GM18861 (cell line): ENCODE results near the gene GPC1.
"Not testable (repeated sequence)": the region's sequence is repeated elsewhere in the genome, so short reads cannot be mapped to it uniquely, and the experiment has no call there.

Experiments
- ATAC-seq: cut with Tn5 transposase; IDR thresholded peaks from one replicate; pipeline ENCODE4 v1.9.1; 2021; ENCODE audit not compliant: unreplicated experiment

Gene GPC1

GRCh38 chr2:240465765-240466578 lies 30.5 kb downstream of the GPC1 start:
- ATAC-seq: no peak

DNA sequence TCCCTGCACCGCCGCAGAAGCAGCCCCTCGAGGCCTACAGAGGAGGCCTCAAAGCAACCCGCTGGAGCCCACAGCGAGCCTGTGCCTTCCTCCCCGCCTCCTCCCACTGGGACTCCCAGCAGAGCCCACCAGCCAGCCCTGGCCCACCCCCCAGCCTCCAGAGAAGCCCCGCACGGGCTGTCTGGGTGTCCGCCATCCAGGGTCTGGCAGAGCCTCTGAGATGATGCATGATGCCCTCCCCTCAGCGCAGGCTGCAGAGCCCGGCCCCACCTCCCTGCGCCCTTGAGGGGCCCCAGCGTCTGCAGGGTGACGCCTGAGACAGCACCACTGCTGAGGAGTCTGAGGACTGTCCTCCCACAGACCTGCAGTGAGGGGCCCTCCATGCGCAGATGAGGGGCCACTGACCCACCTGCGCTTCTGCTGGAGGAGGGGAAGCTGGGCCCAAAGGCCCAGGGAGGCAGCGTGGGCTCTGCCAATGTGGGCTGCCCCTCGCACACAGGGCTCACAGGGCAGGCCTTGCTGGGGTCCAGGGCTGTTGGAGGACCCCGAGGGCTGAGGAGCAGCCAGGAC lies 31.2 kb downstream of the GPC1 start:
- no peak for ATAC-seq

DNA sequence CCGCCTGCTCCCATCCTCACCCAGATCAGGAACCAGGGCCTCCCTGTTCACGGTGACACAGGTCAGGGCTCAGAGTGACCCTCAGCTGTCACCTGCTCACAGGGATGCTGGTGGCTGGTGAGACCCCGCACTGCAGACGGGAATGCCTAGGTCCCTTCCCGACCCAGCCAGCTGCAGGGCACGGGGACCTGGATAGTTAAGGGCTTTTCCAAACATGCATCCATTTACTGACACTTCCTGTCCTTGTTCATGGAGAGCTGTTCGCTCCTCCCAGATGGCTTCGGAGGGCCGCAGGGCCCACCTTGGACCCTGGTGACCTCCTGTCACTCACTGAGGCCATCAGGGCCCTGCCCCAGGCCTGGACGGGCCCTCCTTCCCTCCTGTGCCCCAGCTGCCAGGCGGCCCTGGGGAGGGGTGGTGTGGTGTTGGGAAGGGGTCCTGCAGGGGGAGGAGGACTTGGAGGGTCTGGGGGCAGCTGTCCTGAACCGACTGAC lies 31.7 kb downstream of the GPC1 start:
- no peak for ATAC-seq

GRCh38 chr2:240467659-240468302 lies 32.3 kb downstream of the GPC1 start:
- no peak for ATAC-seq

DNA sequence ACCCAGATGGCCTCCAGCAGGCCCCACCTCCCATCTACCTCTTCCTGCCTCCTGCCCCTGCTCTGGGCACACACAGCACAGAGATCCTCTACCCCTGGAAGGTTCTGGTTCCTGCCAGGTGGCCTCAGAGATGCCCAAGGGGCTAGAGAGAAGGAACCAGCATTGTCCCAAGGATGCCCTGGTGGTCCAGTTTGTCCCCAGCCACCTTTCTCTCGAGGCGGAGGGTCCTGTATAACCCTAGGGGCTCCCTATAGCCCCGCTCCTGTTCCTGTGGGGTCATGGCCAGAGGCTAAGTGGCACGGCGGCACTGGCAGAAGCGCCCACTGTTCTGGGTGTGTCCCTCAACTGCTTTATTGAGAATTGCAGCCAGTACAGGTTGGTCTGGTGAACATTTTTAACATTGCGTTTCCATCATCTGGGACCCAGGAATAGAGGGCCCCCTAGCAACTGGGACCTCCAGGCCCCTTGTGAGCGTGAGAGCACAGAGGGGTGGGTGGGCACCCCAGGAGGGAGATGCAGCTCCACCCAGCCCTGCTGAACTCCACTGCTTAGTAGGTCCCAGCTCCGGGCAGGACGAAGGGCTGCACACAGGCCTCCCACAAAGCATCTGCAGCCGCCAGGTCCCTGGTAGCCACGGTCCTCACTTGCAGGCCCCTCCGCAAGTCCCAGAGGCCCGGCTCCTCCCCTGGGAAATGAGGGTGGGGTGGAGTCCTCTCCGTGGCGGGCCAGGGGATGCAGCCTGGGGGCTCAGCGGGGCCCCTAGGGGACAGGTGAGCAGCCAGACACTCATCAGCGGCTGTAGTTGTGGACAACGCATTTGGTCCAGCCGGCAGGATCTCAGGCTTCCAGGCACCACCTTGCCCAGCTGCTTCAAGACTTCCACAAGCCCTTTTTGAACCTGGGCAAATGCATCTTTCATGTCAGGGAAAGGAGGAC lies 33.1 kb downstream of the GPC1 start:
- no peak for ATAC-seq

DNA sequence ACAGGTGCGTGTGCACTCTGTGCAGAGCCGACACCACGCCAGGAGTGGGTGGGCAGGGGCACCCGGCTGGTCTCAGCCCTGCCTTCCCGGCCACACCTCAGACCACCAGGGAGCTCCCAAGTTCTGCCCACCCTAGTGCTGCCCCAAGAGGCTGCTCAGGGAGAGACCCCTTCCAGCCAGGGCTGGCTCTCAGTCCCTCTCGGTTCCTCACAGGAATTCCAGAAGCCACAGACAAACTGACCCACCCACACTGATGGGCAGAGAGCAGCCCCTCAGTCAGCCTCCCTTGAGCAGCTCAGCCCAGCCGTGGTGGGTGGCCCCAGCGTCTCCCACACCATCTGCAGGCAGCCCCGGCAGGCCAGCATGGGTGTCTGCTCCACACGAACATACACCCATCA lies 33.8 kb downstream of the GPC1 start:
- no peak for ATAC-seq

DNA sequence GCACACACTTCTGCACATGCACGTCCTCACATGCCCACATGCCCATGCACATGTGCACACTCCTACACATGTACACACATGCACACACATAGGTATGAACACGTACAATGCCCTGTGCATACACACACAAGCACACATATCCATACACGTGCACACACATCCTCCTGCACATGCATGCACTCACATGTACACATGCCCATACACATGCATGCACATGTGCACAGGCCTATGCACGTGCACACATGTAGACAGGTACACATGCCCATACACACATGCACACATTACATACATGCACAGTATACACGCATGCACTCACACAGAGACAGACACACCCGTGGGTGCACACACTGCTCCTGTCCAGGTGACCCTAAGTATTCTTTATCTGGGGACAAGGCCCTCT lies 34.3 kb downstream of the GPC1 start:
- no peak for ATAC-seq

DNA sequence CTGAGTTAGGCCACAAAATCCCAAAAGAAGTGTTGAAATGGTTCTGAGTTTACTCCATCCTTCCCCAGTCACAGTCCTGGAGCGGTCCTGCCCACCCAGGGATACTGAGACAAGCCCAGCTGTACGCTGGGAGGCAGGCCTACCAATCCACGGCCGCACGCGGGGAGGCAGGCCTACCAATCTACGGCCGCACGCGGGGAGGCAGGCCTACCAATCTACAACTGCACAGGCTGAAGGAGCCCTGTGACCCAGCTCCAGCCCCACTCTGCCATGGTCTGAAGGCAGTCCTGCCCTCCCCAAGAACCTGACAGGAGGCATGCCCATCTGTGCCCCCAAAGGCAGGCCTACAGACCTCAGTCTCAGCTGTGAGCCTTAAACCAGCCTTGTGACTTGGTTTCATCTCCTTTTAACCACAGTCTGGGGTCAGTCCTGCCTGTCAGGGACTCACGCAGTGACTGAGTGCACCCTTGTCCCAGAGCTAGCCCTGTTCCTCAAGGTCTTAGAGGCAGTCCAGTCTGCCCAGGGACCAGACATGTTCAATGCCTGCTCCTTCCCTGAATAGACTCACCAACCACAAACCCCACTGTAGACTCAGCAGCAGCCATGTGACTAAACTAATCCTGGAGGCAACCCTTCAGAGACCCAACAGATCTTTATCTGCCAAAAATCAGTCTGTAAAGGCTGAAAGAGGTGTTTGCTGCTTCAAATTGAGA lies 36.8 kb downstream of the GPC1 start:
- ATAC-seq: no peak

- ATAC-seq: no peak
Observed at GRCh38 chr2:240473211-240473610, 37.7 kb downstream of the GPC1 start.

GRCh38 chr2:240477916-240478315 lies 42.5 kb downstream of the GPC1 start:
- ATAC-seq: no peak

DNA sequence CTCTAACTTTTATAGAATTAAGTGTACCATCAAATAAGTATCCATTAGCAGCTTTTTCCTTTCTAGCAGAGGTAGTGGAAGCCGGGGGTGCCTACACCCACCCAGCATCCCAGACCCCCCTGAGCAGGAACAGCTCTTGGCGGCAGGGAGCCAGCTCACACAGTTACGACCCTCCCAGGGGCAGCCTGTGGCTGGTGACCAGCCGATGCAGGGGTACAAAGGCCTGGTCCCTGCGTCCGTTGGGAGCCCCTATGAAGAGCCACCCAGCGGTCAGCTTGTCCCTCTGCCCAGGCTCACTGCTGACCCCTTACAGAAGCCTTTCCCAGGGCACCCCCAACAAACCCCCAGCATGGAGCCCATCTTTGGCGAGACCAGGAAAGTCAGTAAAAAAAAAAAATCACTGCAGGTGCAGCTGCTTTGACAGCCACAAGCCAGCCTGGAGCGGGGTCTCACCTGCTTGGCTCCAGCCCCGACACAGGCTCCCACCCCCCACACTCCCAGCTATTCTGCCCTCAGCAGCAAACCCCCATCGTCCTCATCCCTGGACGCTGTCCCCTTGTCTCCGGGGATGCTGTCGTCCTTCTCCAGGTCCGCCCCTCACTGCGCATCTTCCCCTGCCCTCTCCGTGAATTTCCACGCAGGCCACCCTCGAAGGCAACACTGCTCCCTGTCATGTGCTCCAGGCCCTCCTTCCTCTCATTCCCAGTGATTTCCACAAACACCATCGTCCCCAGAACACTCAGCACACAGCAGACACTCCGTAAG lies 43.1 kb downstream of the GPC1 start:
- no peak for ATAC-seq

GRCh38 chr2:240479111-240479501 lies 43.6 kb downstream of the GPC1 start:
- ATAC-seq: no peak

GRCh38 chr2:240480834-240481623 lies 45.6 kb downstream of the GPC1 start:
- no peak for ATAC-seq

- no peak for ATAC-seq
Observed at GRCh38 chr2:240481720-240482119, 46.3 kb downstream of the GPC1 start.

DNA sequence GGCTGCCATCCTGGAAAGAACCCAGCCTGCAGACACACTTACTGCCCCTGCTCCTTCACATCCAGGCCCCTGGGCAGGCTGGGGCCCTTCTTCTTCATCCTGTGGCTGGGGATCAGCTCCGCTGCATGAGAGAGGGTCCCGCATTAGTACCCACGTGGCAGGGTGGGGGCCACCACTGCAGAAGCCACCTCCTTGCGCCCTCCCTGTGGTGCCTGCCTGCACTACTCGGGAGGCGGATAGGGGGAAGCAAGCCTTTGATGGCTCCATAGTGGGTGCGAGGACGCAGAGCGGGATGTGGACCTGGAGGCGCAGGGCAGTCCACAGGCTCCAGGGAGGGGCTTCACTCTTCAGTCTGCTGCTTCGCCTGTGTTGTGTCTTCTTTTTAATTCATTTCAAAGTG lies 46.7 kb downstream of the GPC1 start:
- ATAC-seq: no peak

DNA sequence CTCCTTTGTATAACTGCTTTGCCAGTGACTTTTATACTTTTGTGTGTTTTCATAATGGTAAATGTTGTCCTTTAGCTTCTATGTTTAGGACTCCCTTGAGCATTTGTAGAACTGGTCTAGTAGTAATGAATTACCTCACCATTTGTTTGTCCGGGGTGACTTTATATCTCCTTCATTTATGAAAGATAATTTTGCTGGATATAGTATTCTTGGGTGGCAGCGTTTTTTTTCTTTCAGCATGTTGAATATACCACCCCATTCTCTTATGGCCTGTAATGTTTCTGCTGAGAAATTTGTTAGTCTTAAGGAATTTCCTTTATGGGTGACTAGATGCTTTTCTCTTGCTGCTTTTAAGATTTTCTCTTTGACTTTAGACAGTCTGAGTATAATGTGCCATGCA lies 56.0 kb downstream of the GPC1 start:
- ATAC-seq: no peak

DNA sequence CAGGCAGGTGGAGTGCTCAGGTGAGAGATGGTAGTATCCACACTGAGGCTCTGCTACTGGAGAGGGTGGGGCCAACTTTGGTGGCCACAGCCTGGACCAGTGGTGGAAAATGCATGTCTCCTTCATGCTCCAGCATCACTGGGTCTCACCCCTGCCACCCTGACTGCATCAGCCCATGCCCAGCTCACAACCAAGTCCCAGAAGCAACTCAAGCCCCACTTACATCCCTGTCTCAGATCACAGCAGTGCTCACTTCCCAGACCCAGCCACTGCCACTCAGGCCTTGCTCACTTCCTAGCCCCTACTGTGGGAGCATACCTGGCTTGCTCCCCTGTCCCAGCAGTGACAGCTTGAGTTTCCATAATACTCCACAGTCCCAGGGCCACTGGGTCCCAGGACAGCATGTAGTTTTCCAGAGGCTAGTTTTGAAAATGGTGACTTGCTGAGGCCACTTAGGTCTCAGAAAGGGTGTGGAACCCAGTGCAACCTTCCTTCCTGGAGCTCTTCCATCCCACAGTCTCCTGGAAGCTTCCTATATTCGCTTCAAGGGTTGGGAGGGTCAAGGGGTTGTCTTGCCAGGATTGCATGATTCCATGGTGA lies 58.8 kb downstream of the GPC1 start:
- no peak for ATAC-seq

DNA sequence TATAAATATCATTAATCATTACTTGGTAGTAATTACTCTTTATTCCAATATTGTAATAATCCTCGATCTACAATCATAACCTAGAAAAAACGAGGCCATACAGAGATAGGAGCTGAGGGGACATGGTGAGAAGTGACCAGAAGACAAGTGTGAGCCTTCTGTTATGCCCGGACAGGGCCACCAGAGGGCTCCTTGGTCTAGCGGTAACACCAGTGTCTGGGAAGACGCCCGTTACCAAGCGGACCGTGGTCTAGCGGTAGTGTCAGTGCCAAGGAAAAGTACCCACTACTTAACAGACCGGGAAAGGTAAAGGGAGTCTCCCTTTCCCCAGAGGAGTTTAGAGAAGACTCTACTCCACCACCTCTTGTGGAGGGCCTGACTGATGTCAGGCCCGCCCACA lies 59.5 kb downstream of the GPC1 start:
- not testable (repeated sequence) for ATAC-seq
